ENCODE results near the gene CAMSAP2.

GRCh38 chr1:200890027-200890426 is 151.3 kb downstream of the CAMSAP2 start:
- TF ChIP-seq CTCF (IDR thresholded peaks at IDR 0.05) (no peak), POLR2A (IDR thresholded peaks at IDR 0.05) (no peak)

All from esophagus squamous epithelium (tissue), 4 donors.